IPS DF 4.7 (cell line): ENCODE results near the gene TGM3.

ENCODE experiments used
- DNase-seq: peaks from one replicate; pipeline ENCODE4 v3.0.0-alpha.2; 2013; ENCODE audit warnings: low spot score; ENCODE audit errors: extremely low read depth

TGM3 gene

GRCh38 chr20:2305479-2305878 is 9.7 kb downstream of the TGM3 start:
- no peak for DNase-seq

GRCh38 chr20:2305946-2306345 is 10.1 kb downstream of the TGM3 start:
- no peak for DNase-seq

GRCh38 chr20:2307136-2307535 is 11.3 kb downstream of the TGM3 start:
- DNase-seq = no peak

- no peak for DNase-seq
Observed at GRCh38 chr20:2311329-2311728, 15.5 kb downstream of the TGM3 start.

GRCh38 chr20:2312876-2313275 is 17.1 kb downstream of the TGM3 start:
- no peak for DNase-seq

- no peak for DNase-seq
Observed at GRCh38 chr20:2313316-2313715, 17.5 kb downstream of the TGM3 start.

GRCh38 chr20:2314759-2315439 is 19.1 kb downstream of the TGM3 start:
- no peak for DNase-seq

- no peak for DNase-seq
Observed at GRCh38 chr20:2315440-2315778, 19.6 kb downstream of the TGM3 start.

- DNase-seq = no peak
Observed at GRCh38 chr20:2316847-2317495, 21.2 kb downstream of the TGM3 start.

GRCh38 chr20:2320813-2321658 is 25.2 kb downstream of the TGM3 start:
- DNase-seq = no peak

GRCh38 chr20:2323051-2323450 is 27.2 kb downstream of the TGM3 start:
- no peak for DNase-seq

GRCh38 chr20:2326046-2326445 is 30.2 kb downstream of the TGM3 start:
- no peak for DNase-seq

- DNase-seq = no peak
Observed at GRCh38 chr20:2327620-2328555, 32.1 kb downstream of the TGM3 start.

- no peak for DNase-seq
Observed at GRCh38 chr20:2329286-2329685, 33.5 kb downstream of the TGM3 start.

- DNase-seq = no peak
Observed at GRCh38 chr20:2330090-2330695, 34.4 kb downstream of the TGM3 start.

GRCh38 chr20:2331106-2331505 is 35.3 kb downstream of the TGM3 start:
- DNase-seq = no peak

GRCh38 chr20:2331901-2332565 is 36.2 kb downstream of the TGM3 start:
- no peak for DNase-seq

GRCh38 chr20:2332711-2333110 is 36.9 kb downstream of the TGM3 start:
- no peak for DNase-seq

GRCh38 chr20:2333821-2334220 is 38.0 kb downstream of the TGM3 start:
- no peak for DNase-seq

GRCh38 chr20:2335096-2335870 is 39.5 kb downstream of the TGM3 start:
- no peak for DNase-seq
